HG03175 (cell line): ENCODE results near the gene STK17A.
"Not testable (repeated sequence)": the region's sequence is repeated elsewhere in the genome, so short reads cannot be mapped to it uniquely, and the experiment has no call there.

Experiments used
- ATAC-seq: cut with Tn5 transposase; IDR thresholded peaks from one replicate; pipeline ENCODE4 v1.9.1; 2021; ENCODE audit warnings: mild to moderate bottlenecking, moderate library complexity; ENCODE audit not compliant: unreplicated experiment

The STK17A gene

DNA sequence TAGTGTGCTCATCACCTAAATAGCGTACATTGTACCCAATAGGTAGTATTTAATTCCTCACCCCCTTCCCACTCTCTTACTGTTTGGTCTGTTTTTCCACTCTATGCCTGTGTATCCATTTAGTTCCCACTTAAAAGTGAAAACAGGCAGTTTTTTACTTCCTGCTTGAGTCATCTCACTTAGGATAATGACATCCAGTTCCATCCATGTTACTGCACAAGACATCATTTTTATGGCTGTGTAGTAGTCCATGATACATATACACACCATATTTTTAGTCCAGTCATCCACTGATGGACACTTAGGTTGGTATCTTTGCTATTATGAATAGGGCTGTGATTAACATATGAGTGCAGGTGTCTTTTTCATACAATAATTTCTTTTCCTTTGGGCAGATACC is 10.1 kb downstream of the STK17A start:
- no peak for ATAC-seq

DNA sequence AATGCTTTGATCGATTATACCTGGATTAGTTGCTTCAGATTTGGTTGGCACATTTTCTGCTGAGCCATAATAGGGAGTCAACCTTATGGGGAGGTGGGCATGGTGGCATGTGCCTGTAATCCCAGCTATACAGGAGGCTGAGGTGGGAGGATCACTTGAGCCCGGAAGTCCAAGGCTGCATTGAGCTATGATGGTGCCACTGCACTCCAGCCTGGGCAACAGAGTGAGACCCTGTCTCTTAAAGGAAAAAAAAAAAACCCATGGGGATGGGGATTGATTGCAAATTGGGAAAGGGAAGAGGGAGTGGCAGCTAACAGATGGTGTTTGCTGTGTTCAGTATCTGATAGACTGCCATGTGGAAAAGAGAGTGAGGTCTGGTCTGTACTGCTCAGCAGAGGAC is 11.1 kb downstream of the STK17A start:
- ATAC-seq, result no peak

DNA sequence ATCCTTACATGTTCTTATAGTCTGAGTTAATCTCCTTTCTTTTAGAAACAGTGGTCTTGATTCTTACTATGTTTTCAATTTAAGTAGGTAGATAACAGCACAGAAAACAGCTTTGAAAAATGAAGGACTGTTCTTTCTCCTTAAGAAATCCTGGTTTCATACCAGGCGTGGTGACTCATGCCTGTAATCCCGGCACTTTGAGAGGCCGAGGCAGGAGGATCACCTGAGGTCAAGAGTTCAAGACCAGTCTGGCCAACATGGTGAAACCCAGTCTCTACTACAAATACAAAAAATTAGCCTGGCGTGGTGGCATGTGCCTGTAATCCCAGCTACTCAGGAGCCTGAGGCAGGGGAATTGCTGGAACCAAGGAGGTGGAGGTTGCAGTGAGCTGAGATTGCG is 13.5 kb downstream of the STK17A start:
- not testable (repeated sequence) for ATAC-seq

DNA sequence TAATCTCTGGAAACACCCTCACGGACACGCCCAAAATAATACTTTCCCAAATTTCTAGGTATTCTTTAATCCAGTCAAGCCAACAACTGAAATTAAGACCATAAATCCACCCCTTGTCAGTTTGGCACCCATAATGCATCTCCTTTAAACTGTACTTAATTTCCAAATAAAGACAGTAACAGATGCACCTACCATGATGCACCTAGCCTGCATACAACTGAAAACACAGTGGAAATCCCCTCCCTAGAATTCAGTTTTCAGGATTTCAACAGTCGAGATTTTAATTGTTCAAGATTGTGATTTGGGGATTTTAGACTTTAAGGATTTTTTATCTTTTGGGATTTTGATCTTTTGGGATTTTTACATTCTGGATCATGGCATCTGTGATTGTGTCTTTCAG is 17.1 kb downstream of the STK17A start:
- ATAC-seq, result no peak

DNA sequence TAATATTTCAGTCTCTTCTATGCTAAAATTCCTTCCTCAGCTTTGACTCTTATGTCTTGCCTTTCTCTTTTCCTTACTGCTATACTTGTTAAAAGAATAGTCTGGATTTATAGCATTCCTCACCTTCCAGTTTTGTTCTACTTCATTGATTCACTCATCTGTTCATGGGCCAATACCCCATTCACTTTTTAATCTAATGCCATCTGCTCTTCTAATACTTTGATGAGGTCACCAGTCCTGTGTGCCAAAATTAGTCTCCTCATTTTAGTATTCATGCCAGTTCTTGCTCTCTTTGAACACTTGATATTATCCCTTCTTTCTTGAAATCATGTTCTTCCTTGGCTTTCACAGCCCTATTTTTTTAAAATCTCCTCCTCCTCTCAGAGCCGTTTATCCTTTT is 19.3 kb downstream of the STK17A start:
- no peak for ATAC-seq

DNA sequence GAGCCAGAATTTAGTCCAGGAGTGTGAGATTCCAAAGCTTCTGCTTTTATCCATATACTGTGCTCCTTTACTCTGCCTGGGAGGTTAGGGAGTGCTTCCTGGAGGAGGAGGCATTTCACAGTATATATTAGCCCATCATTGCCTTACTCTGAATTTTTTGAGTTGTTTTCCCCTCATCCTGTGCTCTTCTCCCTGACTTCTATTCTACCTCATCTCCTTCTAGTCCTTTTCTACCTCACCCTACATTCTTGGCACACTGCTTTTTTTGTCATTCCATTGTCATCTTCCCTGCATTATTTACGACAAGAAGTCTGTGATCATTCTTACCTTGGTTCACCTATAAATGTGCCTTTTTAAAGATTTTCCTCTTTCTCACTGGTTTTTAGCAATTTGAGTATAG is 21.3 kb downstream of the STK17A start:
- no peak for ATAC-seq

DNA sequence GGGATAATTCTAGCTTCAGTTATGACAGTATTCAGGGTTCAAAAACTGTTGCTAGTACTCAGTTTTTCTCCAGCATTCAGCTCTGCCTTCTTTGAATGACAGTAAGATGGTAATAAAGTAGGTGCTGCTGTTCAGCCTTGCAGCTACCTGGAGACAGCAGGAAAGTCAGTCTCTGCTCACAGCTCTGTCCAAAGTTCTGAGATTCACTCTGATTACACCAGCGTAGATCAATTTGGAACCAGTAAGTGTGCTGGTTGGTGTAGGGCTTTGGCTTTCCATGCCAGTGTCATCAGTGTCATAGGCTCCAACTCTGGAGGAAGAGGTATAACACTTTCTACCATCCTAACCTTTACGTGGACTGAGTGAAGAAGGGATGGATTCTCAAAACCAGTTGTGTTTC is 26.2 kb downstream of the STK17A start:
- no peak for ATAC-seq

DNA sequence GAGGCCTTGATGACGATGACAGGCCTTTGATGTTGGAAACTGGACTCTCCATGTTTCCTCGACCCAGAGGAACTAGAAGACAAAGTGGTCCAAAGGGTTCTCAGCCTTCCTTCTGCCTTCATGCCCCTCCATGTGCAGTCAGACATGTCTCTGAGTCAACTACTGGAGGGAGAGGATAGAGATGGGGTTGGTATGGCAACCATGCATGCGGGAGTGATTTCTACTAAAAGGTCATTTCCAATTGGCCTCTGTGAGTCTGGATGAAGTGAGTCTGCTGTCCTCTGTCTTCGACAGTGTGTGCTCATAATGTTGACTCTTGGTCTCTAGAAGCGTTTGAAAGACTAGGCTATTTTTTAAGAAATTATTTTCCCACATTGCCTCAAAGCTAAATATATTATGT is 29.2 kb downstream of the STK17A start:
- ATAC-seq, result no peak

DNA sequence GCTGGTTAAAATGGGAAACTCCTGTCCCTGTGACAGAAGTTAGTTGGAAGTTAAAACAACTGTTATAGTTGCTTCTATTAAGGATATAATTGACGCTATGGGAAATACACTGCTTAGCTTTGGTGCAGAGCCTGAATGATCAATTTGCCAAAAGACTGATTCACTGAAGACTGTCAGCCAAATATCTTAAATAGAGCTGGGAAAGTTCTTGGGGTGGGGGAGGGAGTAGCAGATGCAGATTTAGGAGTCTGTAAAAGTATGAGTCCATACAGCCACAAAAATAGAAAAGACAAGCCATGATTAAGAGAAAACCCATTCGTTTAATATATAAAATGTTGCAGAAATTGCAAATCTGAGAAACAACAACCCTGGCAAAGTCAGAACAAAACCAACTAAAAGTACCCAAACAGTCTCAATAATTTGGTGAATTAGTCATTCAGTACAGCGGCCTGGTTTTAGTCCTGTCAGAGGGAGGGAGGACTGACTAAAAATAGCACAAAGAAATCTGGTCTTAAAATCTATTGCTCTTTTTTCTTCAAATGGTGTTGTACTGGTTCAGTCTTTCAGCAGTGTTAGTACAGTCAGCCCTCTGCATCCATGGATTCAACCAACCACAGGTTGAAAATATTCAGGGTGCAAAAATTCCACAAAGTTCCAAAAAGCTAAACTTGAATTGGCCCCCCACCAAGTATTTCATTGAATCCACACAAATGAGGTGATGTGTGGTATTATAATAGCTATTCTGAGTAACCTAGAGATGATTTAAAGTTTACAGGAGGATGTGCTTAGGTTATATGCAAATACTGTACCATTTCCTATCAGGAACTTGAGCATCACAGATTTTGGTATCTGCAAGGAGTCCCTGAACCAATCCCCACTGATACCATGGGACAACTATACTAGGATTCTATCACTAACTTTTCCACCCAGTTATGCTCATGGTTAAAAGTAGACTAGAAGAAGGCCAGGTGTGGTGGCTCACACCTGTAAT is 30.0 kb downstream of the STK17A start:
- ATAC-seq, result peak; percentile 63

DNA sequence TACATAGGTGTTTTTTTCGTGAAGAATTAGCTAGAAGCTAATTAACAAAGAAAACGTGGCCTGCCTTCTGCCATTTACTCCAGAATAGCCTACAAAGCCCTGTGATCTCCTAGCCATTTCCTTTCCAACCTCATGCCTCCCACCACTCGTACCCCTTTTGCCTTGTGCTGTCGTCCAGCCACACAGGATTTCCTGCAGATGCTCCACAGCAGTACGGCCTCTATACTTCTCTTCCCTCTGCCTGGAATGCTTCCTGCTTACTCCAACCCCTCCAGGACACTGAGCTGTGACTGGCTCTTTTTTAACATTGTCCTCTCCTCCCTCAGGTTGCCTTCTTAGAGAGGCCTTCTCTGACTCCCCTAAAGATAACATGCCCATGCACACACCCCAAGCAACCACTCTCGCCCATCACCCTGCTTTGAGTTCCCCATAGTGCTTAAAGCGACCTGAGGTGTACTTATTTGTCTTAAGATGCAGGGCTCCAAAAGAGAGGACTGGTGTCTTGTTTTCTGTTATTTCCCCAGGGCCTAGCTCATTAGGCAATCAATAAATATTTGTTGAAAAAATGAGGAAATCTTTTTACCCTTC is 32.7 kb downstream of the STK17A start:
- no peak for ATAC-seq

DNA sequence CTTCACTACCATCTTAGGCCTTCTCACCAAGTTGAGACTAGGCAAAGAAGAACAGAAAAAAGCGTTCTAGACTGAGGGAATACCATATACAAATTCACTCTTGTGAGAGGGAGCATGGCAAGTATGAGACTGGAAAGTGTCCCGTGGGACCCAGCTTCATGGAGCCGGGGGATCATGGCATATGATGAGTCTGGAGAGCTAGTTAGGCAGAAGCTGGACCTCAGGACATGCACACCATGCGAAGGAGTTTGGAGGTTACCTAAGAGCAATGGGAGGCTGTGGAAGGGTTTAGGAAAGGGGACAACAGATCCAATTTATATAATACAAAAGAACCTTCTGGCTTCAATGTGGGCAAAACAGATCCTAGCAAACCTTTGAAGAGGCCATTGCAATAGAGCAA is 34.1 kb downstream of the STK17A start:
- no peak for ATAC-seq

DNA sequence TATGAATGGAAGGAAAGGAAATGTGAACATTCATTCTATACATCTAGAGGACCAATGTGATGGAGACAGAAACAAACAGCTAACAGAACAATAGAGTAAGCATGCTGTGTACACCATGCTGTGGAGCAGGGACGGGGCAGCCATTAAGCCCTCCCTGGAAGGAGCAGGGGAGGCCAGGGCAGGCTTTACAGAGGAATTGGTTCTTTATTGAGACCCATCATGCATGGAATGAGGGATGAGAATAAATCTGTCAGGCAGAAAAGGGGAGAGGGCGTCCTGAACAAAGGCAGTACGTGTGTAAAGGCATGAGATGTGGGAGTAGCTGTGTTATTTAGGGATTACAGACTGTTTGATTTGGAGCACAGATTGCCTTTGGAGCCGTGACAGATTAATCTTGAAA is 35.2 kb downstream of the STK17A start:
- ATAC-seq, result no peak

DNA sequence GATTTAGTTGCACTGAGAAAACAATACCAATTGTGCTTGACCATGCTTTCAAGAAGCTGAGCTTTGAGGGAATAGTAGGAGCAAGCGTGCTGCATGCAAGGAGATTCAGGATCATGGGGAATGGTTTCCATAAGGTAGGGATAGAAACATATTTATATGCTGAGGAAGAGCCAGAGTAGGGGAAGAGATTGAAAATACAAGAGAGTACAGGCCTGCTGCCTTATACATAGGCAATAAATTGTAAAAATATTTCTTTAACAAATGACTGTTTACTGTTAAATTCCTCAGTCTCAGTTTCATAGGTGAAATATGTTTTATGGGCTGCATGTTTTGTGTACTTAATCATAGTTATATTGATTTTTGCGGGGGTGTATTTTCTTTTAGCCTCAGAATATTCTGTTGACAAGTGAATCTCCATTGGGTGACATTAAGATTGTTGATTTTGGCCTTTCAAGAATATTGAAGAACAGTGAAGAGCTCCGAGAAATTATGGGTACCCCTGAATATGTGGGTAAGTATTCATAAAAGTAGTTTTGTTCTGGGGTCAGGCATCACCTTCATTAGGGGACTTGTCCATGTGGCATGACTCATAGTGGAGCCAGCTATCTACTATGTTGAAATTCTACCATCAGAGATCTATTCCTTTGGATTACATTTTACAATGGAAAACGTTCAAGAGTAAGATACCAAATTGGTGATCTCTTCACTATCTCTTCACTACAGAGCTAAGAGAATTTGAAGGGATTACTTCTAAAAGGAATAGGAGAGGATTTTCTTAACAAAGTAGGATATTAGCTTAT is 36.5 kb downstream of the STK17A start:
- no peak for ATAC-seq

DNA sequence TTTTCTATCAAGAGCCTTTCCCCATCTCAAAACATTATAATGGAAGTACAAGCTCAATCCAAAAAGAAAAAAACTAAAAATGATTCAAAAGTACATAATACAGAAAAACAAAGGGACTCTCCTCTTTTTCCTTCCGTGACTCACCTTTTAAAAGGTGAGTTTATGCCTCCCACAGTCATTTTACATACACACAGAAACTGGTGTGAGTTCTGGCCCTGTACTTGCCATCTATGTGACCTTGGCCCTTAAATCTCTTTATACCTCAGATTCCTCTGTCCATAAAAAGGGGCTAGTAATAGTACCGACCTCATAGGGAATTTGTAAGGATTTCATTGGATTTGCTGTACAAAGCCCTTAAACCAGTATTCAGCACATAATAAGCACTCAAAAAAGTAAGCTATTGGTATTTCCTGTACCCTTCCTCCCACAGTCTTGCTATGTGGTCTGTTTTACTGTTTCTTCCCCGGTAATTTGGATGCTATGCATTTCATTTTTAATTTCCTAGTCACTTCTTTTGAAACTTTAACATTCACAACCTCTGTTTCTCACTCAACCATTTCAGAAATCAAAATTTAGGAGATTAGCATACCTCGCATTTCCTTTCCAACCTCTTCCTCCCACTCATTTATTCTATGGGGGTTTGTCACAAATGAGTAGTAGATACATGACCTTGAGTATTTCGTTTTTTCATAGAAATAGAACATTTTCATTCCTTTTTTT is 39.0 kb downstream of the STK17A start:
- ATAC-seq, result no peak

DNA sequence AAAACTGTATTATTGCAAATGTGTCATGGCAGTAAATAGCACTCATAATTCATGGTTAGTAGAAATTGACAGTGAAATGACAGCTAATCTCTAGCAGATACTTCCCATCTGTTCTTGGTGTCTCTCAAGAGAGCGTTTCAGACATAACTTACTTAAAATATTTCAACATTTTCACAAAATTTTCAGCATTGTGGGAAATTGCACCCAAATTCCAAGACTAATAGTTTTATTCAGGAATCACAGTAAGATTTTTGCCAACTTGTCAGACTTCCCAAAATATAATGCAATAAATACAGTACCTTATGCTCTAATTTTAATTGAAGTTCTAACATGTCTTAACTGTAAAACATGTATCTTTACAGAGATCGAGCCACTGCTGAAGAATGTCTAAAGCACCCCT is 41.2 kb downstream of the STK17A start:
- ATAC-seq, result no peak

DNA sequence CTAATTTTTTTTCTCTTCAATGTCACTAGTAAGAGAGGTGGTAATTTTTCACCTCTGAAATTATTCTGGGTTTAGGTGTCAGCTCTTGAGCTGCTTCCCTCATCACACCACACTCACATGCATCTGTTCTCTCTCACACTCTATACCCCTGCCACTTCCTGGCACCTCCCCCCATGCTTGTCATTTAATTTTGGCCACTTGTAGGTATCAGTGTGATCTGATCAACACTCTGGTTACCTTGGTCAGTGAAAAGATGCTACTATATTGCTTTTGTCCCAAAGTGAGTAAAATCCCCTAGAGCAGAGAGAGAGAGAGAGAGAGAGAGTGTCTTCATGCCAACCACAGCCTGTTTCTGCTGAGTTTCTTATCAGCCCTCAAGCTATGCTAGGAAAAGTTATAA is 42.5 kb downstream of the STK17A start:
- peak; percentile 92 for ATAC-seq

DNA sequence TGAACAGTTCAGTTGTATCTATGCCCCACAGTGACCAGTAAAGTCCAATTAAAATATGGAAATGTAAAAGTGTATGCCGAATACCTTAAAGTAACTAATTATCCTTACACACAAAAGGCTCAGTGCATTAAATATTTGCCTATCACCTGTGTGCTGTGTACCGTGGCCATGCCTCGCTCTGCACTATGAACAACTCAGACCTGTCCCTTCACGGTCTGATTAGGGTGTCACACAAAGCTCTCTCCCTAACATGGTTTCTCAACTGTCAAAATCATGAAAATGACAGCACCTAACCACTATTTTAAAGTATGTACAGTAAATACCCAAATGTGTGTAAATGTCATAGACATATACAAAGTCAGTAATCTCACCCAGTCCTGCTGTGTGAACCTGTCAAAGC is 43.1 kb downstream of the STK17A start:
- no peak for ATAC-seq

DNA sequence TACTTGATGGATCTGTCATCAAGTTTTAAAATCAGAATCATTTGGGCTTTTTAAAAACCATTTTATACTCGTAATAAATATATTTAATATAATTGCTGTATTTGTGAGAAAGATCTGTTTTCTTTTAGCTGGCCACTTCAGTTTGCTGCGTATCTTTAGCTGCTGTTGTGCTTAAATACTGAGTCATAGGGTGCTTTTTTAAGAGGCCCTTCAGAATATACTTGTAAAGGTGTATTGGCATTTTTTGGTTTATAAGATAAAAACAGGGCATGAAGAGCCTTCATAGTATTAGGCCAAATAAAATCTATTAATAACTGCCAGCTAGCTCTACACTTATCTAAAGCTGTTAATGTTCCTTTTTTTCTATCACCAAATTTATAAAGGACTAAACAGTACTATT is 43.8 kb downstream of the STK17A start:
- no peak for ATAC-seq

DNA sequence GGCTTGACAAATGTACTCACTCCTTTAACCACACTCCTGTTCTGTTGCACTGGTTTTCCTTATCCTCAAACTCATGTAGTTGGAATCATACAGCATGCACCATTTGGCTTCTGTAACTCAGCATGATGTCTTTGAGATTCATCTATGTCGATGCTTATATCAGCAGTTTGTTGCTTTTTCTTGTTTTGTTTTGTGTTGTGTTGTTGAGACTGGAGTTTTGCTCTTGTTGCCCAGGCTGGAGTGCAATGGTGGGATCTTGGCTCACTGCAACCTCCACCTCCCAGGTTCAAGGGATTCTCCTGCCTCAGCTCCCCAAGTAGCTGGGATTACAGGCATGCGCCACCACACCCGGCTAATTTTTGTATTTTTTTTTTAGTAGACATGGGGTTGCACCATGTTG is 44.9 kb downstream of the STK17A start:
- ATAC-seq, result not testable (repeated sequence)

DNA sequence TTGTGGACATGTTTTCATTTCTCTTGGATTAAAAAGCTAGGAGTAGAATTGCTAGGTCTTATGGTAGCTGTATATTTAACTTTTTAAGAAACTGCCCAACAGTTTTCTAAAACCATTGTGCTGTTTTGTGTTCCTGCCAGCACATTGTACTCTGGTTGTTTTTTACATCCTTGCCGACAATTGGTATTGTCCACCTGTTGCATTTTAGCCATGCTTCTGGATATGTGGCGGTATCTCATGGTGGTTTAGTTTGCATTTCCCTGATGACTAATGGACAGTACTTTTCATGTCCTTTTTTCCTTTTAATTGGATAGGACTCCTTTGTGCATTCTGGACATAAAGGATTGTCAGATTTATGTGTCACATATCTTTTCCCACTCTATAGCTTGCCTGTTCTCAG is 45.5 kb downstream of the STK17A start:
- ATAC-seq, result no peak

DNA sequence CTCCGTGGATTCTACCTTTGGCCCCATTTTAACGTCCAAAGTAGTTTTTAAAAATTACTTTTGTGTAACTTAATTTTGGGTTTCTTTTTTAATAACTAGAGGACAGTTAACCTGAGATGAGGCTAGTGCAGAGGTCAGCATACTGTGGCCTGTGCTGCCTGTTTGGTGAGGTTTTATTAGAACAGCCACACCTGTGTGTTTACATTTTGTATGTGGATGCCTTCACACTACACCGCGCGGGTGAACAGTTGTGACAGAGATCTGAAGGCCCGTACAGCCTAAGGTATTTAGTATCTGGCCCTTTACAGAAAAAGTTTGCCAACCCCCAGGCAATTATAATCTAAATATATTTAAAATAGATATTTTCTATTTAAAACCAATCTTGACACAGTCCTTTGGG is 46.9 kb downstream of the STK17A start:
- no peak for ATAC-seq
